Liver (tissue), 9 donors: ENCODE data around the gene MANBA. TPM values are rescaled to one million over a fixed set of nuclear protein-coding genes. Genes with fewer than 3 reads are reported as not detected.
A peak's percentile ranks its signal among the peaks of the same experiment; 100 is the strongest.
"Not testable (repeated sequence)": the region's sequence is repeated elsewhere in the genome, so short reads cannot be mapped to it uniquely, and the experiment has no call there.

ENCODE experiments used
- DNase-seq: peaks from one replicate; pipeline ENCODE4 v3.0.0-alpha.2; 2017; ENCODE audit warnings: low spot score
- H3K27ac ChIP-seq, 2 donors: one replicate each; pipeline ENCODE4 v1.7.0; 2013; ENCODE audit warnings: inconsistent platforms in 2 of 2, low read length in 2 of 2, control low read depth in 1 of 2, low read depth in 1 of 2, mild to moderate bottlenecking in 1 of 2
- H3K27me3 ChIP-seq, 4 donors: one replicate each; pipeline versions ENCODE4 v1.6.1 to v1.7.0; 2013; ENCODE audit warnings: low read length in 3 of 4, inconsistent platforms in 1 of 4, mild to moderate bottlenecking in 1 of 4, moderate library complexity in 1 of 4; ENCODE audit not compliant: control insufficient read depth in 4 of 4, insufficient read depth in 4 of 4
- H3K36me3 ChIP-seq, 4 donors: one replicate each; pipeline versions ENCODE4 v1.6.1 to v1.7.0; 2013; ENCODE audit warnings: low read length in 3 of 4, mild to moderate bottlenecking in 3 of 4, low read depth in 1 of 4, moderate library complexity in 1 of 4; ENCODE audit not compliant: control insufficient read depth in 4 of 4, insufficient read depth in 3 of 4
- H3K4me1 ChIP-seq, 4 donors: one replicate each; pipeline versions ENCODE4 v1.6.1 to v1.7.0; 2013; ENCODE audit warnings: low read length in 3 of 4, mild to moderate bottlenecking in 3 of 4, moderate library complexity in 1 of 4; ENCODE audit not compliant: control insufficient read depth in 4 of 4, insufficient read depth in 4 of 4
- H3K4me3 ChIP-seq, 3 donors: one replicate each; pipeline versions ENCODE4 v1.6.1 to v1.7.0; 2013; ENCODE audit warnings: low read length in 3 of 3, control low read depth in 1 of 3, low read depth in 1 of 3, mild to moderate bottlenecking in 1 of 3
- H3K9ac ChIP-seq, 2 donors: one replicate each; pipeline ENCODE4 v1.7.0; 2013; ENCODE audit warnings: low read length in 2 of 2, mild to moderate bottlenecking in 2 of 2, moderate library complexity in 2 of 2, control low read depth in 1 of 2, low read depth in 1 of 2
- H3K9me3 ChIP-seq, 4 donors: one replicate each; pipeline versions ENCODE4 v1.6.1 to v1.7.0; 2013; ENCODE audit warnings: low read length in 3 of 4; ENCODE audit not compliant: control insufficient read depth in 4 of 4
- ATF3 ChIP-seq: IDR thresholded peaks from 2 replicates; pipeline ENCODE4 v1.6.1; 2016; ENCODE audit warnings: antibody characterized with exemption
- CTCF ChIP-seq: fragments of 150-350 bp; IDR thresholded peaks from 2 replicates; pipeline ENCODE4 v1.5.1; 2017; ENCODE audit warnings: improper control_type of control experiment, low read depth, low read length; ENCODE audit not compliant: missing input control
- FOXA2 ChIP-seq: IDR thresholded peaks from 2 replicates; pipeline ENCODE4 v1.6.1; 2016; ENCODE audit warnings: antibody characterized with exemption
- RAD21 ChIP-seq, 2 donors: IDR thresholded peaks; 2 replicates each; pipeline ENCODE4 v1.6.1; 2016; ENCODE audit warnings: antibody characterized with exemption in 2 of 2, mild to moderate bottlenecking in 2 of 2
- SP1 ChIP-seq: IDR thresholded peaks from 2 replicates; pipeline ENCODE4 v1.6.1; 2018; ENCODE audit warnings: antibody characterized with exemption, mild to moderate bottlenecking
- YY1 ChIP-seq: IDR thresholded peaks from 2 replicates; pipeline ENCODE4 v1.6.1; 2016; ENCODE audit warnings: antibody characterized with exemption, mild to moderate bottlenecking
- ZBTB33 ChIP-seq: IDR thresholded peaks from 2 replicates; pipeline ENCODE4 v1.6.1; 2016; ENCODE audit warnings: antibody characterized with exemption
- WGBS: extraction: QIAGEN DNeasy Blood & Tissue Kit; methylation state at CpG from one replicate; pipeline ENCODE4 v1.1.7; 2013; 5-methylcytosine and 5-hydroxymethylcytosine counted together
- polyA plus RNA-seq, 2 donors: library from polyadenylated mRNA; stranded (reverse) in 1 of 2; unstranded in 1 of 2; fragments of 200-250 nt in 1 of 2; fragments of >200 nt in 1 of 2; fragmentation: Nextera tagmentation in 1 of 2; extraction: Ambion mirVana in 1 of 2; gene quantifications; one replicate each; pipeline versions ENCODE4 v1.2.1 to v1.2.3, GENCODE V29; 2013 to 2015
- total RNA-seq, 2 donors: library from RNA; depleted of rRNA; stranded (reverse); fragments of >200 nt; gene quantifications; one replicate each; pipeline ENCODE4 v1.2.3, GENCODE V29; 2014
- donor health status: healthy.
- donor health status: healthy.
- donor health status: healthy.
- donor health status: healthy.
- donor health status: healthy.

The MANBA gene
- total and polyA plus RNA-seq, 4 donors = 7.1 to 24.2 (median 15.5) TPM

- no peak for TF ChIP-seq ZBTB33
- no peak for TF ChIP-seq SP1
- no peak for TF ChIP-seq ATF3
- TF ChIP-seq FOXA2 = no peak
Measured at GRCh38 chr4:102732678-102733077, 28.1 kb downstream of the MANBA start (continued).

- Histone ChIP-seq H3K36me3 (peaks cover 0 to 2% (median 0%) of the 10 kb centered on the region in 4 donors), H3K9ac (no peak overlapping the region), H3K4me3 (no peak overlapping the region), H3K9me3 (no peaks in the 10 kb centered on the region), H3K4me1 (peaks cover 0 to 1% (median under 1%) of the 10 kb centered on the region in 4 donors), H3K27me3 (no peaks in the 10 kb centered on the region), H3K27ac (no peak overlapping the region)
- no peak for DNase-seq
- TF ChIP-seq YY1 (no peak), RAD21 (IDR thresholded peaks at IDR 0.05) (peak in 1 of 2 donors; percentile 39), CTCF (peak; percentile 19)
- WGBS = 98% methylated on average over 5 of the region's 5 CpGs
Measured at GRCh38 chr4:102730968-102731533, 29.7 kb downstream of the MANBA start.

GRCh38 chr4:102729486-102729885 lies 31.3 kb downstream of the MANBA start:
- not testable (repeated sequence) for H3K27ac ChIP-seq, H3K36me3 ChIP-seq, H3K4me3 ChIP-seq, DNase-seq, H3K27me3 ChIP-seq, H3K9ac ChIP-seq, H3K9me3 ChIP-seq
- WGBS = 94% methylated on average over 3 of the region's 3 CpGs
- peaks cover 0 to 11% (median 3%) of the 10 kb centered on the region in 4 donors for H3K4me1 ChIP-seq

- WGBS = 96% methylated on average over 3 of the region's 3 CpGs
Measured at GRCh38 chr4:102726919-102727318, 33.8 kb downstream of the MANBA start.

More at GRCh38 chr4:102726919-102727318, 33.8 kb downstream of the MANBA start:
- not testable (repeated sequence) for H3K27me3 ChIP-seq, H3K9me3 ChIP-seq, H3K9ac ChIP-seq, DNase-seq, H3K4me3 ChIP-seq, H3K27ac ChIP-seq, H3K36me3 ChIP-seq
- H3K4me1 ChIP-seq = peaks cover 0 to 11% (median 3%) of the 10 kb centered on the region in 4 donors
